HepG2 (cell line): ENCODE measurements around the gene SPDYE6. TPM values are rescaled to one million over a fixed set of nuclear protein-coding genes. Genes with fewer than 3 reads are reported as not detected.
"Not testable (repeated sequence)": the region's sequence is repeated elsewhere in the genome, so short reads cannot be mapped to it uniquely, and the experiment has no call there.

Experiments used
- ARNT2 ChIP-seq: sonication (generic); formaldehyde crosslinking; IDR thresholded peaks from 2 replicates; pipeline ENCODE4 v1.8.0; 2022; ENCODE audit warnings: mild to moderate bottlenecking, low read depth, missing genetic modification reagents, moderate library complexity
- BCL3 ChIP-seq: sonication (generic); formaldehyde crosslinking; IDR thresholded peaks from 2 replicates; pipeline ENCODE4 v1.5.1; 2020; ENCODE audit warnings: mild to moderate bottlenecking, missing genetic modification reagents, moderate library complexity
- BORCS8-MEF2B ChIP-seq: sonication (generic); formaldehyde crosslinking; IDR thresholded peaks from 2 replicates; pipeline ENCODE4 v1.8.0; 2022; ENCODE audit warnings: mild to moderate bottlenecking, missing genetic modification reagents
- PITX1 ChIP-seq: sonication (generic); formaldehyde crosslinking; IDR thresholded peaks from 2 replicates; pipeline ENCODE4 v1.5.1; 2020; ENCODE audit warnings: mild to moderate bottlenecking, missing genetic modification reagents
- RELA ChIP-seq: sonication (generic); formaldehyde crosslinking; IDR thresholded peaks from 2 replicates; pipeline ENCODE4 v1.4.0; 2020; ENCODE audit warnings: missing genetic modification reagents
- SOX5 ChIP-seq: IDR thresholded peaks from 2 replicates; pipeline ENCODE4 v1.6.1; 2016; ENCODE audit warnings: borderline replicate concordance
- SRY ChIP-seq: sonication (generic); formaldehyde crosslinking; IDR thresholded peaks from 2 replicates; pipeline ENCODE4 v1.8.0; 2022; ENCODE audit warnings: mild to moderate bottlenecking, missing genetic modification reagents
- TCF12 ChIP-seq, 2 experiments: fragments of 450-650 bp in 1 of 2; sonication (generic) in 1 of 2; formaldehyde crosslinking in 1 of 2; IDR thresholded peaks; 2 replicates each; pipeline versions ENCODE4 v1.6.1 to v1.8.0; 2017 to 2022; ENCODE audit warnings: antibody characterized with exemption in 1 of 2, mild to moderate bottlenecking in 1 of 2, missing genetic modification reagents in 1 of 2, moderate library complexity in 1 of 2
- TEAD3 ChIP-seq: optimal IDR thresholded peaks from 2 replicates; pipeline ENCODE3; 2016; ENCODE audit warnings: borderline replicate concordance
- UBTF ChIP-seq: sonication (generic); formaldehyde crosslinking; IDR thresholded peaks from 2 replicates; pipeline ENCODE4 v1.4.0; 2020; ENCODE audit warnings: mild to moderate bottlenecking, missing genetic modification reagents
- YEATS2 ChIP-seq: sonication (generic); formaldehyde crosslinking; IDR thresholded peaks from 2 replicates; pipeline ENCODE4 v1.4.0; 2020; ENCODE audit warnings: missing genetic modification reagents, borderline replicate concordance
- ZC3H13 ChIP-seq: sonication (generic); formaldehyde crosslinking; IDR thresholded peaks from 2 replicates; pipeline ENCODE4 v1.8.1; 2023; ENCODE audit warnings: mild to moderate bottlenecking, missing genetic modification reagents, moderate library complexity
- ZMYM3 ChIP-seq: sonication (generic); formaldehyde crosslinking; IDR thresholded peaks from 2 replicates; pipeline ENCODE4 v1.5.1; 2020; ENCODE audit warnings: mild to moderate bottlenecking, missing genetic modification reagents
- ZNF280B ChIP-seq: sonication (generic); formaldehyde crosslinking; IDR thresholded peaks from 2 replicates; pipeline ENCODE4 v1.5.0; 2020; ENCODE audit warnings: missing genetic modification reagents, mild to moderate bottlenecking, borderline replicate concordance
- ZNF580 ChIP-seq: IDR thresholded peaks from 2 replicates; pipeline ENCODE4 v1.6.1; 2016; ENCODE audit warnings: low read depth, borderline replicate concordance
- ZNF652 ChIP-seq: IDR thresholded peaks from 2 replicates; pipeline ENCODE4 v1.6.1; 2016; ENCODE audit warnings: low read depth, borderline replicate concordance
- ZNF687 ChIP-seq: sonication (generic); formaldehyde crosslinking; IDR thresholded peaks from 2 replicates; pipeline ENCODE4 v1.5.1; 2020; ENCODE audit warnings: mild to moderate bottlenecking, missing genetic modification reagents, moderate library complexity
- ZNF772 ChIP-seq: sonication (generic); formaldehyde crosslinking; IDR thresholded peaks from 2 replicates; pipeline ENCODE4 v1.5.0; 2020; ENCODE audit warnings: mild to moderate bottlenecking, missing genetic modification reagents
- polyA plus RNA-seq, 8 experiments: library from polyadenylated mRNA; depleted of rRNA in 3 of 8; stranded (reverse) in 7 of 8; unstranded in 1 of 8; fragments of >200 nt; fragmentation: Illumina TruSeq in 4 of 8; extraction: Trizol in 4 of 8; gene quantifications; 2 replicates each; pipeline versions ENCODE4 v1.2.1 to v1.2.3, GENCODE V29; 2011 to 2016; ENCODE audit warnings: low read depth in 4 of 8, missing spikeins in 1 of 8, mixed read lengths in 1 of 8; ENCODE audit not compliant: insufficient read depth in 1 of 8
- total RNA-seq, 5 experiments: library from RNA; depleted of rRNA; stranded (reverse); fragments of >200 nt; fragmentation: Illumina TruSeq; extraction: Trizol; gene quantifications; 2 replicates each; pipeline ENCODE4 v1.2.3, GENCODE V29; 2016; ENCODE audit warnings: low read depth in 1 of 5

SPDYE6 gene
- total and polyA plus RNA-seq, 2 of the 13 experiments (the other 11 are each of a cell fraction or from before 2014, with no cell fraction given) = 0.07 TPM; not detected in 1

GRCh38 chr7:102363549-102364393 is 7.5 kb upstream of the SPDYE6 start (continued):
- TF ChIP-seq ZNF280B (CRISPR knock-in tag) (peak; percentile 80; the same call in 1 of the 2 replicates), TEAD3 (CRISPR knock-in tag) (peak; percentile 53), ZNF652 (CRISPR knock-in tag) (peak; percentile 81), ZNF580 (0 out of 2 replicates have a peak, but pooled peaks have one; percentile 57), ZNF772 (CRISPR knock-in tag) (peak; percentile 73; the same call in 1 of the 2 replicates), TCF12 (CRISPR knock-in tag; IDR thresholded peaks at IDR 0.05) (0 out of 2 replicates have a peak, but pooled peaks have one; percentile 31), ZMYM3 (peak; percentile 58; the same call in 1 of the 2 replicates), SOX5 (peak; percentile 15; the same call in 1 of the 2 replicates), YEATS2 (CRISPR knock-in tag) (peak; percentile 79; the same call in 1 of the 2 replicates), SRY (CRISPR knock-in tag) (peak; percentile 34; the same call in 1 of the 2 replicates), ZC3H13 (0 out of 2 replicates have a peak, but pooled peaks have one; percentile 49), RELA (CRISPR knock-in tag) (0 out of 2 replicates have a peak, but pooled peaks have one; percentile 37), BCL3 (peak; percentile 65), ARNT2 (CRISPR knock-in tag) (peak; percentile 37; the same call in 1 of the 2 replicates), BORCS8-MEF2B (CRISPR knock-in tag) (0 out of 2 replicates have a peak, but pooled peaks have one; percentile 32), ZNF687 (CRISPR knock-in tag) (peak; percentile 89), UBTF (peak; percentile 92), PITX1 (CRISPR knock-in tag) (peak; percentile 38)
- not testable (repeated sequence) for TF ChIP-seq TCF12 (IDR thresholded peaks at IDR 0.05)
